Neural progenitor cell (in vitro differentiated cells): ENCODE data around the gene TM4SF5.

Source experiments
- CTCF ChIP-seq: fragments of 200-600 bp; sonication (generic); IDR thresholded peaks from 2 replicates; pipeline ENCODE4 v1.5.1; 2017; ENCODE audit warnings: antibody characterized with exemption, mild to moderate bottlenecking
- EZH2 ChIP-seq: fragments of 200-600 bp; sonication (generic); IDR thresholded peaks from 2 replicates; pipeline ENCODE4 v1.6.1; 2017; ENCODE audit warnings: antibody characterized with exemption, mild to moderate bottlenecking, moderate library complexity
- EZH2phosphoT487 ChIP-seq: fragments of 200-600 bp; sonication (generic); IDR thresholded peaks from 2 replicates; pipeline ENCODE4 v1.6.1; 2017; ENCODE audit warnings: antibody characterized with exemption

- TF ChIP-seq CTCF (peak; percentile 64), EZH2 (no peak), EZH2phosphoT487 (no peak)
These were observed 18.4 kb downstream of the TM4SF5 start for GRCh38 chr17:4789951-4790704.
